GM10248 (cell line): Measurements from ENCODE around the gene CREB3L1.

Source experiments
- CTCF ChIA-PET: fragments of 300-600 bp; sonication (Branson Sonifier 250); formaldehyde crosslinking; extraction: SDS; loops from one replicate; lab custom pipeline; 2021; ENCODE audit warnings: antibody characterized with exemption; lab: Yijun Ruan, JAX
- POLR2A ChIA-PET: fragments of 350-650 bp; sonication (Branson Sonifier 250); formaldehyde crosslinking; extraction: SDS; loops from one replicate; lab custom pipeline; 2020; ENCODE audit warnings: antibody characterized with exemption; lab: Yijun Ruan, JAX
- DNase-seq: peaks from one replicate; pipeline ENCODE4 v3.0.0; 2012; ENCODE audit errors: extremely low spot score
- CTCF ChIP-seq: IDR thresholded peaks from 2 replicates; pipeline ENCODE4 v1.5.1; 2012; ENCODE audit warnings: mild to moderate bottlenecking, low read depth; ENCODE audit errors: extremely low read depth, missing control alignments, control extremely low read depth

Gene CREB3L1

GRCh38 chr11:46277622-46278386 is at the start of gene CREB3L1:
CREB3L1 (plus strand) TSS chr11:46277662; CDS start chr11:46278112, 450 bp downstream.
- ChIA-PET CTCF (interaction anchor here (1.2 to 6.8 kb wide), 11 partner anchors 11 to 74 kb away, joined by 4 to 56 read pairs (median 8); no protein-coding TSS in a partner anchor), POLR2A (no interaction called here)
- no peak for TF ChIP-seq CTCF
- DNase-seq = no peak

GRCh38 chr11:46229230-46229629 is 48.2 kb upstream of the CREB3L1 start:
- CTCF ChIA-PET = no interaction called here
- TF ChIP-seq CTCF = no peak
- no peak for DNase-seq
- POLR2A ChIA-PET = no interaction called here

GRCh38 chr11:46234311-46234710 is 43.2 kb upstream of the CREB3L1 start:
- DNase-seq = no peak
- CTCF ChIA-PET = interaction anchor here (1.1 to 1.6 kb wide), 3 partner anchors 9 to 74 kb away, joined by 3 read pairs; no protein-coding TSS in a partner anchor
- TF ChIP-seq CTCF = no peak
- POLR2A ChIA-PET = no interaction called here

GRCh38 chr11:46235777-46236688 is 41.4 kb upstream of the CREB3L1 start:
- ChIA-PET CTCF (interaction anchor here (10.3 kb wide), 1 partner anchor 76 kb away, joined by 480 read pairs; no protein-coding TSS in a partner anchor), POLR2A (no interaction called here)
- DNase-seq = no peak
- no peak for TF ChIP-seq CTCF

GRCh38 chr11:46236918-46237247 is 40.6 kb upstream of the CREB3L1 start:
- no peak for TF ChIP-seq CTCF
- CTCF ChIA-PET = interaction anchor here (1.2 to 10.3 kb wide), 4 partner anchors 30 to 110 kb away, joined by 4 to 480 read pairs (median 5); partner anchors contain the start of gene DGKZ
- POLR2A ChIA-PET = no interaction called here
- no peak for DNase-seq
